ENCODE measurements around the gene DUSP9.
A peak's percentile ranks its signal among the peaks of the same experiment; 100 is the strongest.

The DUSP9 gene

GRCh38 chrX:153622661-153623309 lies 24.2 kb upstream of the DUSP9 start:
- DNase-seq = no peak

- DNase-seq = no peak
Measured at GRCh38 chrX:153623310-153624029, 23.5 kb upstream of the DUSP9 start.

GRCh38 chrX:153624196-153625091 lies 22.6 kb upstream of the DUSP9 start:
- no peak for DNase-seq

GRCh38 chrX:153625271-153626024 lies 21.6 kb upstream of the DUSP9 start:
- DNase-seq = no peak

- no peak for DNase-seq
Measured at GRCh38 chrX:153626025-153626633, 20.9 kb upstream of the DUSP9 start.

- DNase-seq = no peak
Measured at GRCh38 chrX:153626863-153627674, 19.9 kb upstream of the DUSP9 start.

GRCh38 chrX:153627675-153628111 lies 19.3 kb upstream of the DUSP9 start:
- no peak for DNase-seq

GRCh38 chrX:153628129-153628528 lies 18.9 kb upstream of the DUSP9 start:
- DNase-seq = no peak

GRCh38 chrX:153628665-153629064 lies 18.3 kb upstream of the DUSP9 start:
- DNase-seq = no peak

GRCh38 chrX:153631346-153631745 lies 15.7 kb upstream of the DUSP9 start:
- DNase-seq = no peak

- no peak for DNase-seq
Measured at GRCh38 chrX:153631907-153632594, 15.0 kb upstream of the DUSP9 start.

GRCh38 chrX:153632595-153632946 lies 14.4 kb upstream of the DUSP9 start:
- DNase-seq = no peak

- DNase-seq = no peak
Measured at GRCh38 chrX:153633048-153633447, 14.0 kb upstream of the DUSP9 start.

- DNase-seq = no peak
Measured at GRCh38 chrX:153633607-153634180, 13.3 kb upstream of the DUSP9 start.

- DNase-seq = no peak
Measured at GRCh38 chrX:153634236-153634635, 12.8 kb upstream of the DUSP9 start.

GRCh38 chrX:153634832-153635231 lies 12.2 kb upstream of the DUSP9 start:
- DNase-seq = no peak

GRCh38 chrX:153635388-153635787 lies 11.6 kb upstream of the DUSP9 start:
- no peak for DNase-seq

- peak; percentile 95 for DNase-seq
Measured at GRCh38 chrX:153635788-153636668, 11.0 kb upstream of the DUSP9 start.

GRCh38 chrX:153636716-153637115 lies 10.3 kb upstream of the DUSP9 start:
- no peak for DNase-seq

Measured in 8988T (cell line).